GM12878 (cell line): ENCODE data around the gene GRIK4.

Experiments used
- EZH2 ChIP-seq: IDR thresholded peaks from 2 replicates; pipeline ENCODE4 v1.6.1; 2012; ENCODE audit warnings: low read depth, mild to moderate bottlenecking, control low read depth, inconsistent platforms, low read length, borderline replicate concordance; ENCODE audit not compliant: control insufficient read depth
- POLR2A ChIP-seq: IDR thresholded peaks from 2 replicates; pipeline ENCODE4 v1.6.1; 2011; ENCODE audit warnings: low read depth, mild to moderate bottlenecking, low read length
- POLR2AphosphoS5 ChIP-seq: IDR thresholded peaks from 2 replicates; pipeline ENCODE4 v1.6.1; 2011; ENCODE audit warnings: mild to moderate bottlenecking, low read length, inconsistent platforms
- TAF1 ChIP-seq: IDR thresholded peaks from 2 replicates; pipeline ENCODE4 v1.6.1; 2011; ENCODE audit warnings: mild to moderate bottlenecking, low read depth, low read length, borderline replicate concordance
- TF ChIP-seq, protein P1 (sequence below), 3 experiments: IDR thresholded peaks in 2 of 3; conservative IDR thresholded peaks in 1 of 3; 2 replicates each; pipeline ENCODE4 v1.5.1; 2011; ENCODE audit warnings: low read depth in 3 of 3, low read length in 3 of 3, mild to moderate bottlenecking in 3 of 3, control low read depth in 2 of 3, moderate library complexity in 2 of 3, inconsistent platforms in 1 of 3, mixed read lengths in 1 of 3; ENCODE audit not compliant: control insufficient read depth in 2 of 3, insufficient read depth in 1 of 3; ENCODE audit errors: extremely low read depth in 1 of 3
- TF ChIP-seq, protein P2 (sequence below): IDR thresholded peaks from 2 replicates; pipeline ENCODE4 v1.6.1; 2011; ENCODE audit warnings: low read depth, mild to moderate bottlenecking, low read length, moderate library complexity, borderline replicate concordance; ENCODE audit errors: extremely low read depth
- TF ChIP-seq, protein P3 (sequence below): IDR thresholded peaks from 2 replicates; pipeline ENCODE4 v1.6.1; 2011; ENCODE audit warnings: low read depth, low read length, improper control_type of control experiment, borderline replicate concordance

DNA sequence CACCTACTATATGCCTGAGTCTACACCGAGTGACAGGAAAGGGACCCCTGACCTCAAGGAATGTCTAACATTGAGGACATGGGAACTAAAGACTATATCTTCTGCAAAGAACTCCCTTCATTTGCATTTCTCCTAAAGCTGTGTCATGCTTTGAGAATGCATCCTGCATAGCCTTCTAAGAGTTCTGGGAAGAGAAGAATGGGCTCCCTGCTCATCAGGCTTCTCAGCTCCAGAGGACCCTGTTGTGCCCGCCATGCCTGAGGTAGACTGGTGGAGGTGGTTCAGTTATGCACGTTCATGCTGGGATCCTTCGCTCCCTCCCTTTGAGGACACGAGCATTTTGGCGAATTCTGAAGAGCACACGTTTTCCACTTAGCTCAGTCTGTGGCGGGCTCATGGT is 63.3 kb downstream of the GRIK4 start:
- no peak for TF ChIP-seq TAF1
- TF ChIP-seq, protein P1, sequence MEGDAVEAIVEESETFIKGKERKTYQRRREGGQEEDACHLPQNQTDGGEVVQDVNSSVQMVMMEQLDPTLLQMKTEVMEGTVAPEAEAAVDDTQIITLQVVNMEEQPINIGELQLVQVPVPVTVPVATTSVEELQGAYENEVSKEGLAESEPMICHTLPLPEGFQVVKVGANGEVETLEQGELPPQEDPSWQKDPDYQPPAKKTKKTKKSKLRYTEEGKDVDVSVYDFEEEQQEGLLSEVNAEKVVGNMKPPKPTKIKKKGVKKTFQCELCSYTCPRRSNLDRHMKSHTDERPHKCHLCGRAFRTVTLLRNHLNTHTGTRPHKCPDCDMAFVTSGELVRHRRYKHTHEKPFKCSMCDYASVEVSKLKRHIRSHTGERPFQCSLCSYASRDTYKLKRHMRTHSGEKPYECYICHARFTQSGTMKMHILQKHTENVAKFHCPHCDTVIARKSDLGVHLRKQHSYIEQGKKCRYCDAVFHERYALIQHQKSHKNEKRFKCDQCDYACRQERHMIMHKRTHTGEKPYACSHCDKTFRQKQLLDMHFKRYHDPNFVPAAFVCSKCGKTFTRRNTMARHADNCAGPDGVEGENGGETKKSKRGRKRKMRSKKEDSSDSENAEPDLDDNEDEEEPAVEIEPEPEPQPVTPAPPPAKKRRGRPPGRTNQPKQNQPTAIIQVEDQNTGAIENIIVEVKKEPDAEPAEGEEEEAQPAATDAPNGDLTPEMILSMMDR (IDR thresholded peaks at IDR 0.05 in 2 of 3, conservative IDR thresholded peaks at IDR 0.05 in 1 of 3; ENCODE audit: control insufficient read depth in 2 of 3, extremely low read depth in 1 of 3, insufficient read depth in 1 of 3, low read depth in 3 of 3, low read length in 3 of 3) = no peak
- no peak for TF ChIP-seq POLR2AphosphoS5
- TF ChIP-seq EZH2 = no peak
- TF ChIP-seq, protein P2, sequence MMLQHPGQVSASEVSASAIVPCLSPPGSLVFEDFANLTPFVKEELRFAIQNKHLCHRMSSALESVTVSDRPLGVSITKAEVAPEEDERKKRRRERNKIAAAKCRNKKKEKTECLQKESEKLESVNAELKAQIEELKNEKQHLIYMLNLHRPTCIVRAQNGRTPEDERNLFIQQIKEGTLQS = no peak
- TF ChIP-seq POLR2A = no peak
- TF ChIP-seq, protein P3, sequence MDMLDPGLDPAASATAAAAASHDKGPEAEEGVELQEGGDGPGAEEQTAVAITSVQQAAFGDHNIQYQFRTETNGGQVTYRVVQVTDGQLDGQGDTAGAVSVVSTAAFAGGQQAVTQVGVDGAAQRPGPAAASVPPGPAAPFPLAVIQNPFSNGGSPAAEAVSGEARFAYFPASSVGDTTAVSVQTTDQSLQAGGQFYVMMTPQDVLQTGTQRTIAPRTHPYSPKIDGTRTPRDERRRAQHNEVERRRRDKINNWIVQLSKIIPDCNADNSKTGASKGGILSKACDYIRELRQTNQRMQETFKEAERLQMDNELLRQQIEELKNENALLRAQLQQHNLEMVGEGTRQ = no peak
